GM12865 (cell line): ENCODE measurements around the gene ZNF24.

Experiments
- DNase-seq: peaks from one replicate; pipeline ENCODE4 v3.0.0; 2010; ENCODE audit warnings: low read depth
- H3K4me3 ChIP-seq: 2 replicates; pipeline ENCODE4 v1.5.1; 2011; ENCODE audit warnings: mild to moderate bottlenecking, low read depth, low read length, control low read depth
- TF ChIP-seq, protein P1 (sequence below): IDR thresholded peaks from 2 replicates; pipeline ENCODE4 v1.5.1; 2011; ENCODE audit warnings: low read length, control low read depth, low read depth, inconsistent platforms; ENCODE audit not compliant: insufficient read depth; ENCODE audit errors: missing control alignments

Gene ZNF24

DNA sequence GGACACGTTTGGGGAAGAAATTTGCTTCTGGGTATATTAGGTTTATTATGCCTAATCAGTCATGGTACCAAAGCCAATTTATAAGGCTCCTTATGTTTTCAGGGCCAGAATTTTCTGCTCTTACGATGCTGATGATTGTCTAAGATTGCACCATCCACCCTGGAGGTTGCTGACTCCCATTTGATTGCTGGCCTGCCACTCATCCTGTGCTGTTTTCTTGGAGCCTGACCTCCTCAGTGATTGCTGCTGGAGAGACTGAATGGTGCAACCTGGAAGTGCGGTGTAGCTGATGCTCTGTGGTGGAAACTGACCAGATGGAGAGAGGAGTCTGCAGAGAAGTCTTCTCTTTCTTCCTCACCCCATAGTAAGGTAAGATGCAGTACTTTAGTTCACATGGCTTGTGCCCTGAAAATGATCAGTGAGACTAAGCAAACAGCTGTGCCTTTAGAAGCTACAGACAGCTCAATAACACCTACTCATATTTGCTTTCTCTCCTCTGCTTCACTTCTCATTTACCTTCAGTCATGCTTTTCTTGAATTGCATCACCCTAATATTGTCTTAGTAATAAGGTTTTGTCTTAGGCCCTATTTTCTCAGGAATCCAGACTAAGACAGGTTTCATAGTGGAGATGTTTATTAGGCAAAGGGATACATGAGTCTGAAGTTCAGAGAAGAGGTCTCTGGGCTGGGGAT, 17.4 kb downstream of the ZNF24 start:
- TF ChIP-seq, protein P1, sequence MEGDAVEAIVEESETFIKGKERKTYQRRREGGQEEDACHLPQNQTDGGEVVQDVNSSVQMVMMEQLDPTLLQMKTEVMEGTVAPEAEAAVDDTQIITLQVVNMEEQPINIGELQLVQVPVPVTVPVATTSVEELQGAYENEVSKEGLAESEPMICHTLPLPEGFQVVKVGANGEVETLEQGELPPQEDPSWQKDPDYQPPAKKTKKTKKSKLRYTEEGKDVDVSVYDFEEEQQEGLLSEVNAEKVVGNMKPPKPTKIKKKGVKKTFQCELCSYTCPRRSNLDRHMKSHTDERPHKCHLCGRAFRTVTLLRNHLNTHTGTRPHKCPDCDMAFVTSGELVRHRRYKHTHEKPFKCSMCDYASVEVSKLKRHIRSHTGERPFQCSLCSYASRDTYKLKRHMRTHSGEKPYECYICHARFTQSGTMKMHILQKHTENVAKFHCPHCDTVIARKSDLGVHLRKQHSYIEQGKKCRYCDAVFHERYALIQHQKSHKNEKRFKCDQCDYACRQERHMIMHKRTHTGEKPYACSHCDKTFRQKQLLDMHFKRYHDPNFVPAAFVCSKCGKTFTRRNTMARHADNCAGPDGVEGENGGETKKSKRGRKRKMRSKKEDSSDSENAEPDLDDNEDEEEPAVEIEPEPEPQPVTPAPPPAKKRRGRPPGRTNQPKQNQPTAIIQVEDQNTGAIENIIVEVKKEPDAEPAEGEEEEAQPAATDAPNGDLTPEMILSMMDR = no peak
- H3K4me3 ChIP-seq = no peak overlapping the region
- no peak for DNase-seq

DNA sequence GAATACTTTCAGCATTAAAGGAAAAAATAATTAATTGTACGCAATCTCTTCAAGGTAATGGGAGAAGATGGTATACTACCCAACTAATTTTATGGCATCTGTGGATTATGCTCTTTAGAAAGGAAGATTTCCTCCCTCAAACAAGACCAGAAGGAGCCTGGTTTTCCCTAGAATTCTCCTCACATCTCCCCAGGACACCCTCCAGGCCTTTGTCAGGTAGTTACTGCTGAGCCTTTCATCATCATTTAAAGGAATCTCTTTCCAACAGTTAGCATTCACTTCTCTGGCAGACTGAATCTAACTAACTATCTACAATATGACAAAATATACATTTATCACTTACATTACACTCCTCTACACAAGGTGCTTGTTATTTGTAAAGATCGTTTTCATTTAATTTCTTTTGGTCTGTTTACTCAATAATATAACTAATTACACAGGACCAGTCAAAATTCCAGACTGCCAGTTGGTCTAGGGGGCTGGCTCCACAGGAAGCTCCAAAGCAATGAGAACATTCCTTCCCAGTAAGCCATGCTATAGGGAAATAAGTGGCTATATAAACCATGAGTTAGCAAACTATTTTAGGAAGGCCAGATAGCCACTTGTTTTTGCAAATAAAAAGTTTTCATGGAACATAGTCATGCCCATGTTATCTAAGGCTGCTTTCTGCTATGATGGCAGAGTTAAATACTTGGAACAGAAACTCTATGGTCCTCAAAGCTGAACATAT, 19.1 kb downstream of the ZNF24 start:
- no peak overlapping the region for H3K4me3 ChIP-seq
- DNase-seq = no peak
- TF ChIP-seq, protein P1 = no peak

DNA sequence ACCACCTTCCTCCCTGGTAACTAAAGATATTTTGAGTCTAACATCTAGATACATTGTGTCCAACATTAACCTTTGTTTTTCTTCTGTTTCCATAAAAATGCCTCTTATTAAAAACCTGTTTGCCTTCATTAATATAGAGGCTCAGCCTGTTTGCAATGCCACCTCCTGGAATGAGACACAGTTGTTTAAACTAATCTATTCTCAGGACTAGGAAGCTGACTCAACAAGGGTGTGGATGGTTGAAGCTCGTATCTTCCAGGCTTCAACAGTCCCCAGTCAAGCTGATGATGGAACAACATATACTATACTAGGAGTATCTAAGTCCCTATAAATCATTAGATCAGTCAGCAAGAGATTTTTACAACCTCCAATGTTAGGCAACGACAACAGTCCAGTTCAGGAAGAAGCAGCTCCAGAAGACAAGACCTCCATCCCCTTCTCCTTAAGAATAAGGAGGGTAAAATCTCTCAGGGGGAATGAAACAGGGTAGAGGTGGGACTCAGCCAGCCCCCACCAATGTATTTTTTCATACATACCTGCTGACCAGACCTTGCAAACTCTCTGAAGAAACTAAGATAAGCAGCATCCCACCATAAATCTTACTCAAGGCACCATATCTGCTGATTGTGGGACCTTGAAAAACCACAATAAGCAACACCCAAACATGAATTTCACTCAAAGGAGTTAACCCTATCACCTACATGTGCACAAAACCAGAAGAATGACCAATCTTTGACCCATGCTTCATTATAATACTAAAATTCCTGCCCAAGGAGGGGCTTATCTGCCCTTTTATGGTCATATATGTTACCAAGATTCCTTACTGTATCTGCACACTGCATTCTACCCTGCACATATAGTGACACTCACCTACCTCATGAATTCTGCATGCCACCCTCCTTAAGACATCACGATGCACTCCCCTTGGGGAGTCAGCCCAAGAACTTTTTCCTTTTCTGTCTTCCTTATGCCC, 21.4 kb downstream of the ZNF24 start:
- TF ChIP-seq, protein P1 = no peak
- H3K4me3 ChIP-seq = no peak overlapping the region
- no peak for DNase-seq

DNA sequence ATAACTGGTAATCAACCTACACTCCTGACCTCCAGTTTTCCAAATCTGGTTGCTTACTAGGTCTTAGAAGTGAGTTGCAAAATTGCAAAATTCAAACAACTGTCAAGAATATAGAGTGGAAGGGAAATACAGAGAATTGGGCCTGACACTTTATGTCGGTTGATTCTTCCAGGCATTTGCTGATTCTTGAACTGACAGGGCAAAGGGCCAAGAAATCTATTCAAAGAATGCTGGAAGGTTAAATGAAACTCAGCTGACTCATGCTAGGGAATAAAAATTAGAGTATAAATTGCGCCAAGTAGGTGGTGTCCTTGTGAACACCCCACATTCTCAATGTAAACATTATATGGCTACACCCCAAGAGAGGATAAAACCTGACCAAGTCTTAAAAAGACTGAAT, 32.7 kb downstream of the ZNF24 start:
- DNase-seq = no peak
- TF ChIP-seq, protein P1 = no peak
- no peak overlapping the region for H3K4me3 ChIP-seq

DNA sequence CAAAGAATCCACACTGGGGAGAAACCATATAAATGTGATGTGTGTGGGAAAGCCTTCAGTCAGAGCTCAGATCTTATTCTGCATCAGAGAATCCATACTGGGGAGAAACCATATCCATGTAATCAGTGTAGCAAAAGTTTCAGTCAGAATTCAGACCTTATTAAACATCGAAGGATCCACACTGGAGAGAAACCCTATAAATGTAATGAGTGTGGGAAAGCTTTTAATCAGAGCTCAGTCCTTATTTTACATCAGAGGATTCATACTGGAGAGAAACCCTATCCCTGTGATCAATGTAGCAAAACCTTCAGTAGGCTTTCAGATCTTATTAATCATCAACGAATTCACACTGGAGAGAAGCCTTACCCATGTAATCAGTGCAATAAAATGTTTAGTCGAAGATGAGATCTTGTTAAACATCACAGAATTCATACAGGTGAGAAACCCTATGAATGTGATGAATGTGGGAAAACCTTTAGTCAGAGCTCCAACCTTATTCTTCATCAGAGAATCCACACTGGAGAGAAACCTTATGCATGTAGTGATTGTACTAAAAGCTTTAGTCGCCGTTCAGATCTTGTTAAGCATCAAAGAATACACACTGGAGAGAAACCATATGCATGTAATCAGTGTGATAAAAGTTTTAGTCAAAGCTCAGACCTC, 37.5 kb downstream of the ZNF24 start:
- H3K4me3 ChIP-seq = no peak overlapping the region
- TF ChIP-seq, protein P1 = no peak
- DNase-seq = no peak

DNA sequence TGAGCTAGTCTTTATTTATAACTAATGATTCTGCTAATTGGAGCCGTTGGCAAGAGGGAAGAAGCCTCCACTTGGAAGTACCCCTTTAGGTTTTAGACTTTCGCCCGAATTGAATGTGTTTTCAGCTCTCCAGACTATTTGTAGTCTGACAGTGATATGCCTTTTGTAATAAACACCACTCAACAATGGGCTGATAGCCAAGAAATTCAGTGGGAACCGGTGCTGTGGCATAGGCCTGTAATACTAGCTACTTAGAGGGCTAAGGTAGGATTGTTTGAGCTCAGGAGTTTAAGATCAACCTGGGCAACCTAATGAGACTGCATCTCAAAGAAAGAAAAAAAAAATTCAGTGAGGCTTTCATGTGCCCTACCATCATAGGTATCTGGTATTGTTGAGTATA, 40.6 kb downstream of the ZNF24 start:
- TF ChIP-seq, protein P1 = no peak
- no peak overlapping the region for H3K4me3 ChIP-seq
- DNase-seq = no peak
